IPS-NIHi11 (cell line): ENCODE results near the gene CDH23.
A peak's percentile ranks its signal among the peaks of the same experiment; 100 is the strongest.

ENCODE experiments used
- DNase-seq: peaks from one replicate; pipeline ENCODE4 v3.0.0; 2012; ENCODE audit warnings: mixed read lengths, low spot score

The CDH23 gene

GRCh38 chr10:71777213-71777985 is 380.7 kb downstream of the CDH23 start:
- DNase-seq = no peak

GRCh38 chr10:71778071-71778825 is 381.5 kb downstream of the CDH23 start:
- no peak for DNase-seq

- DNase-seq = no peak
These were observed 382.9 kb downstream of the CDH23 start for GRCh38 chr10:71779641-71780040.

GRCh38 chr10:71780156-71780555 is 383.4 kb downstream of the CDH23 start:
- no peak for DNase-seq

- DNase-seq = peak; percentile 55
These were observed 384.0 kb downstream of the CDH23 start for GRCh38 chr10:71780719-71781118.

- DNase-seq = no peak
These were observed 385.6 kb downstream of the CDH23 start for GRCh38 chr10:71782221-71782916.

- no peak for DNase-seq
These were observed 386.3 kb downstream of the CDH23 start for GRCh38 chr10:71782917-71783490.

- DNase-seq = no peak
These were observed 387.4 kb downstream of the CDH23 start for GRCh38 chr10:71783917-71784678.

- DNase-seq = no peak
These were observed 388.1 kb downstream of the CDH23 start for GRCh38 chr10:71784679-71785272.

- DNase-seq = no peak
These were observed 392.2 kb downstream of the CDH23 start for GRCh38 chr10:71788954-71789353.

- DNase-seq = no peak
These were observed 393.2 kb downstream of the CDH23 start for GRCh38 chr10:71789871-71790270.

- no peak for DNase-seq
These were observed 394.2 kb downstream of the CDH23 start for GRCh38 chr10:71790749-71791440.

GRCh38 chr10:71795248-71795647 is 398.5 kb downstream of the CDH23 start:
- DNase-seq = peak; percentile 76

- no peak for DNase-seq
These were observed 400.2 kb downstream of the CDH23 start for GRCh38 chr10:71796749-71797405.

GRCh38 chr10:71797533-71798307 is 401.0 kb downstream of the CDH23 start:
- DNase-seq = no peak

GRCh38 chr10:71798308-71798624 is 401.5 kb downstream of the CDH23 start:
- no peak for DNase-seq

GRCh38 chr10:71799112-71799511 is 402.4 kb downstream of the CDH23 start:
- no peak for DNase-seq

- DNase-seq = no peak
These were observed 403.1 kb downstream of the CDH23 start for GRCh38 chr10:71799608-71800453.

GRCh38 chr10:71801361-71801760 is 404.6 kb downstream of the CDH23 start:
- DNase-seq = no peak
